HepG2 (cell line): Measurements from ENCODE around the gene TMUB1. TPM values are rescaled to one million over a fixed set of nuclear protein-coding genes. Genes with fewer than 3 reads are reported as not detected.

ENCODE experiments used
- AGO1 ChIP-seq: fragments of 200-400 bp; formaldehyde crosslinking; IDR thresholded peaks from 2 replicates; pipeline ENCODE4 v1.6.1; 2017; ENCODE audit warnings: mild to moderate bottlenecking, low read depth, low read length, moderate library complexity; ENCODE audit not compliant: poor library complexity, severe bottlenecking
- GMEB1 ChIP-seq: sonication (generic); formaldehyde crosslinking; IDR thresholded peaks from 2 replicates; pipeline ENCODE4 v1.5.1; 2020; ENCODE audit warnings: missing genetic modification reagents, mild to moderate bottlenecking, borderline replicate concordance
- HMG20B ChIP-seq: conservative IDR thresholded peaks from 2 replicates; pipeline ENCODE4 v1.6.1; 2016; ENCODE audit warnings: missing genetic modification reagents, missing compliant biosample characterization
- KAT8 ChIP-seq: IDR thresholded peaks from 2 replicates; pipeline ENCODE4 v1.6.1; 2016; ENCODE audit warnings: missing genetic modification reagents, missing compliant biosample characterization
- MAZ ChIP-seq, 2 experiments: sonication (generic) in 1 of 2; formaldehyde crosslinking in 1 of 2; IDR thresholded peaks; 2 replicates each; pipeline versions ENCODE4 v1.5.0 to v1.6.1; 2012 to 2020; ENCODE audit warnings: low read depth in 2 of 2, mild to moderate bottlenecking in 2 of 2, borderline replicate concordance in 1 of 2, improper control_type of control experiment in 1 of 2, low read length in 1 of 2, missing genetic modification reagents in 1 of 2, moderate library complexity in 1 of 2
- NONO ChIP-seq, 2 experiments: fragments of 450-650 bp in 1 of 2; sonication (generic) in 1 of 2; formaldehyde crosslinking in 1 of 2; IDR thresholded peaks in 1 of 2; conservative IDR thresholded peaks in 1 of 2; 2 replicates each; pipeline versions ENCODE4 v1.6.1 to v1.8.0; 2017 to 2022; ENCODE audit warnings: mild to moderate bottlenecking in 1 of 2, missing genetic modification reagents in 1 of 2, moderate library complexity in 1 of 2
- NR2F2 ChIP-seq: IDR thresholded peaks from 2 replicates; pipeline ENCODE4 v1.6.1; 2012; ENCODE audit warnings: low read depth, inconsistent platforms, borderline replicate concordance
- ZNF18 ChIP-seq: sonication (generic); formaldehyde crosslinking; IDR thresholded peaks from 2 replicates; pipeline ENCODE4 v1.8.0; 2022; ENCODE audit warnings: mild to moderate bottlenecking, missing genetic modification reagents; ENCODE audit not compliant: insufficient replicate concordance
- ZNF225 ChIP-seq: sonication (generic); formaldehyde crosslinking; IDR thresholded peaks from 2 replicates; pipeline ENCODE4 v1.4.0; 2020; ENCODE audit warnings: mild to moderate bottlenecking, missing genetic modification reagents
- ZNF292 ChIP-seq: sonication (generic); formaldehyde crosslinking; IDR thresholded peaks from 2 replicates; pipeline ENCODE4 v1.8.1; 2022; ENCODE audit warnings: mild to moderate bottlenecking, low read depth, missing genetic modification reagents, borderline replicate concordance
- ZNF382 ChIP-seq: sonication (generic); formaldehyde crosslinking; IDR thresholded peaks from 2 replicates; pipeline ENCODE4 v1.5.0; 2020; ENCODE audit warnings: missing genetic modification reagents, mild to moderate bottlenecking, borderline replicate concordance
- ZNF549 ChIP-seq: sonication (generic); formaldehyde crosslinking; IDR thresholded peaks from 2 replicates; pipeline ENCODE4 v1.5.0; 2020; ENCODE audit warnings: missing genetic modification reagents
- ZNF570 ChIP-seq: sonication (generic); formaldehyde crosslinking; IDR thresholded peaks from 2 replicates; pipeline ENCODE4 v1.4.0; 2020; ENCODE audit warnings: mild to moderate bottlenecking, missing genetic modification reagents, borderline replicate concordance
- ZNF709 ChIP-seq: sonication (generic); formaldehyde crosslinking; IDR thresholded peaks from 2 replicates; pipeline ENCODE4 v1.5.0; 2020; ENCODE audit warnings: mild to moderate bottlenecking, missing genetic modification reagents
- polyA plus RNA-seq, 8 experiments: library from polyadenylated mRNA; depleted of rRNA in 3 of 8; stranded (reverse) in 7 of 8; unstranded in 1 of 8; fragments of >200 nt; fragmentation: Illumina TruSeq in 4 of 8; extraction: Trizol in 4 of 8; gene quantifications; 2 replicates each; pipeline versions ENCODE4 v1.2.1 to v1.2.3, GENCODE V29; 2011 to 2016; ENCODE audit warnings: low read depth in 4 of 8, missing spikeins in 1 of 8, mixed read lengths in 1 of 8; ENCODE audit not compliant: insufficient read depth in 1 of 8
- total RNA-seq, 5 experiments: library from RNA; depleted of rRNA; stranded (reverse); fragments of >200 nt; fragmentation: Illumina TruSeq; extraction: Trizol; gene quantifications; 2 replicates each; pipeline ENCODE4 v1.2.3, GENCODE V29; 2016; ENCODE audit warnings: low read depth in 1 of 5
- TF ChIP-seq, protein P1 (sequence below): sonication (generic); formaldehyde crosslinking; IDR thresholded peaks from one replicate; pipeline ENCODE4 v1.5.1; 2020; ENCODE audit warnings: mild to moderate bottlenecking, missing genetic modification reagents; ENCODE audit errors: not compliant biosample characterization

TMUB1 gene
- total and polyA plus RNA-seq, 2 of the 13 experiments (the other 11 are each of a cell fraction or from before 2014, with no cell fraction given) = 44.8 to 51.6 TPM

DNA sequence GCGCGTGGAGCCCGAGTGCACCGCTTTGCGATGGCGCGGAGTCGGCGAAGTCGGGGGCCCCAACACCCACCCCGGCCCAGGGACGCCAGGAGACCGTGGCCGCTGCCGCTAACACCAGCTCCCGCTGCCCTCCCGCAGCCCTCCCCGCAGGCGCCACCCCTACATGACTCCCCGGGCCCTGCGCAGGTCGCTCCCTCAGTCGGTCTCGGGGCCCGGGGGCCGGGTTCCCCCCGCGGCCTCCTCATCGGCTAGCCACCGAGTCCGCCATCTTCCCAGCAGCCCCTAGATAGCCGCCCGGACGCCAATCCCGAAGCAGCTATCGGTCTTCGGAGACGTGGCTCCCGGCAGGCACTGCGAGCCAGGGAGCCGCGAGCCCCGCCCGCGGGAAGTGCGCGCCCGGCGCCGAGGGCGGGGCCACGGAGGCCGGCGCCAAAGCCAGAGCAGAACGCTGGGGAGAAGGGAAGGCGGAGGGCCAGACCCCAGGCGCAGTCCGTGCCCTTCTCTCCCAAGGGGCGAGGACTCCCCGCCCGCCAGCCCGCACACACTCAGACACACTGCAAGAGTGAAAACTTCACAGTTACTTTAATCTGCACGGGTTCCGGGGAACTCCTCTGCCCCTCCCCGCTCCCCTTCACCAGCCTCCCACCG is 2.6 kb downstream of the TMUB1 start, which contains the start of gene FASTK (continued):
- TF ChIP-seq NONO (IDR thresholded peaks at IDR 0.05) (no peak), NONO (CRISPR knock-in tag; conservative IDR thresholded peaks at IDR 0.05) (peak; percentile 81), ZNF382 (no peak), ZNF570 (CRISPR knock-in tag) (no peak), AGO1 (peak; percentile 87), ZNF549 (CRISPR knock-in tag) (no peak), ZNF18 (peak; percentile 38), NR2F2 (no peak), KAT8 (CRISPR knock-in tag) (peak; percentile 85), MAZ (IDR thresholded peaks at IDR 0.05; ENCODE audit: borderline replicate concordance, low read depth, low read length) (peak; percentile 97), MAZ (CRISPR knock-in tag; IDR thresholded peaks at IDR 0.05; ENCODE audit: low read depth) (peak; percentile 97), GMEB1 (CRISPR knock-in tag) (peak; percentile 92), ZNF709 (peak; percentile 93), ZNF292 (CRISPR knock-in tag) (no peak), HMG20B (CRISPR knock-in tag) (no peak), ZNF225 (CRISPR knock-in tag) (no peak; the same call in 1 of the 2 replicates)
- TF ChIP-seq, protein P1, sequence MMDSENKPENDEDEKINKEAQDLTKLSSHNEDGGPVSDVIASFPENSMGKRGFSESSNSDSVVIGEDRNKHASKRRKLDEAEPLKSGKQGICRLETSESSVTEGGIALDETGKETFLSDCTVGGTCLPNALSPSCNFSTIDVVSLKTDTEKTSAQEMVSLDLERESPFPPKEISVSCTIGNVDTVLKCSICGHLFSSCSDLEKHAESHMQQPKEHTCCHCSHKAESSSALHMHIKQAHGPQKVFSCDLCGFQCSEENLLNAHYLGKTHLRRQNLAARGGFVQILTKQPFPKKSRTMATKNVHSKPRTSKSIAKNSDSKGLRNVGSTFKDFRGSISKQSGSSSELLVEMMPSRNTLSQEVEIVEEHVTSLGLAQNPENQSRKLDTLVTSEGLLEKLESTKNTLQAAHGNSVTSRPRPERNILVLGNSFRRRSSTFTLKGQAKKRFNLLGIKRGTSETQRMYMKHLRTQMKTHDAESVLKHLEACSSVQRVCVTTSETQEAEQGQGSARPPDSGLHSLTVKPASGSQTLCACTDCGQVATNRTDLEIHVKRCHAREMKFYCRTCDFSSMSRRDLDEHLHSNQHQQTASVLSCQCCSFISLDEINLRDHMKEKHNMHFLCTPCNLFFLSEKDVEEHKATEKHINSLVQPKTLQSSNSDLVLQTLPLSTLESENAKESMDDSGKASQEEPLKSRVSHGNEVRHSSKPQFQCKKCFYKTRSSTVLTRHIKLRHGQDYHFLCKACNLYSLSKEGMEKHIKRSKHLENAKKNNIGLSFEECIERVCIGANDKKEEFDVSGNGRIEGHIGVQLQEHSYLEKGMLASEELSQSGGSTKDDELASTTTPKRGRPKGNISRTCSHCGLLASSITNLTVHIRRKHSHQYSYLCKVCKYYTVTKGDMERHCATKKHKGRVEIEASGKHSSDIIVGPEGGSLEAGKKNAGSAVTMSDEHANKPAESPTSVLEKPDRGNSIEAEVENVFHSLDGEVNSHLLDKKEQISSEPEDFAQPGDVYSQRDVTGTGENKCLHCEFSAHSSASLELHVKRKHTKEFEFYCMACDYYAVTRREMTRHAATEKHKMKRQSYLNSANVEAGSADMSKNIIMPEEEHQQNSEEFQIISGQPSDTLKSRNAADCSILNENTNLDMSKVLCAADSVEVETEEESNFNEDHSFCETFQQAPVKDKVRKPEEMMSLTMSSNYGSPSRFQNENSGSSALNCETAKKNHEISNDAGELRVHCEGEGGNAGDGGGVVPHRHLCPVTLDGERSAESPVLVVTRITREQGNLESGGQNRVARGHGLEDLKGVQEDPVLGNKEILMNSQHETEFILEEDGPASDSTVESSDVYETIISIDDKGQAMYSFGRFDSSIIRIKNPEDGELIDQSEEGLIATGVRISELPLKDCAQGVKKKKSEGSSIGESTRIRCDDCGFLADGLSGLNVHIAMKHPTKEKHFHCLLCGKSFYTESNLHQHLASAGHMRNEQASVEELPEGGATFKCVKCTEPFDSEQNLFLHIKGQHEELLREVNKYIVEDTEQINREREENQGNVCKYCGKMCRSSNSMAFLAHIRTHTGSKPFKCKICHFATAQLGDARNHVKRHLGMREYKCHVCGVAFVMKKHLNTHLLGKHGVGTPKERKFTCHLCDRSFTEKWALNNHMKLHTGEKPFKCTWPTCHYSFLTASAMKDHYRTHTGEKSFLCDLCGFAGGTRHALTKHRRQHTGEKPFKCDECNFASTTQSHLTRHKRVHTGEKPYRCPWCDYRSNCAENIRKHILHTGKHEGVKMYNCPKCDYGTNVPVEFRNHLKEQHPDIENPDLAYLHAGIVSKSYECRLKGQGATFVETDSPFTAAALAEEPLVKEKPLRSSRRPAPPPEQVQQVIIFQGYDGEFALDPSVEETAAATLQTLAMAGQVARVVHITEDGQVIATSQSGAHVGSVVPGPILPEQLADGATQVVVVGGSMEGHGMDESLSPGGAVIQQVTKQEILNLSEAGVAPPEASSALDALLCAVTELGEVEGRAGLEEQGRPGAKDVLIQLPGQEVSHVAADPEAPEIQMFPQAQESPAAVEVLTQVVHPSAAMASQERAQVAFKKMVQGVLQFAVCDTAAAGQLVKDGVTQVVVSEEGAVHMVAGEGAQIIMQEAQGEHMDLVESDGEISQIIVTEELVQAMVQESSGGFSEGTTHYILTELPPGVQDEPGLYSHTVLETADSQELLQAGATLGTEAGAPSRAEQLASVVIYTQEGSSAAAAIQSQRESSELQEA (CRISPR knock-in tag) = peak; percentile 88
